Endodermal cell (in vitro differentiated cells): Measurements from ENCODE around the gene SCGB3A1. TPM values are rescaled to one million over a fixed set of nuclear protein-coding genes. Genes with fewer than 3 reads are reported as not detected.

Source experiments
- DNase-seq: peaks from one replicate; pipeline ENCODE4 v3.0.0-alpha.2; 2017
- H3K27ac ChIP-seq: 2 replicates; pipeline ENCODE4 v1.5.1; 2013; ENCODE audit warnings: mild to moderate bottlenecking, low read depth, low read length, moderate library complexity
- H3K27me3 ChIP-seq: 2 replicates; pipeline ENCODE4 v1.6.1; 2013; ENCODE audit warnings: mild to moderate bottlenecking, low read length, moderate library complexity; ENCODE audit not compliant: insufficient read depth, control insufficient read depth, poor library complexity, severe bottlenecking
- H3K36me3 ChIP-seq: 2 replicates; pipeline ENCODE4 v1.7.0; 2013; ENCODE audit warnings: mild to moderate bottlenecking, low read length, moderate library complexity; ENCODE audit not compliant: control insufficient read depth, insufficient read depth
- H3K4me1 ChIP-seq: one replicate; pipeline ENCODE4 v1.7.0; 2013; ENCODE audit warnings: low read length; ENCODE audit not compliant: control insufficient read depth, insufficient read depth
- H3K4me3 ChIP-seq: 2 replicates; pipeline ENCODE4 v1.5.1; 2013; ENCODE audit warnings: mild to moderate bottlenecking, low read length, moderate library complexity
- H3K9ac ChIP-seq: 2 replicates; pipeline ENCODE4 v1.6.1; 2013; ENCODE audit warnings: mild to moderate bottlenecking, low read length, moderate library complexity; ENCODE audit not compliant: poor library complexity, severe bottlenecking; ENCODE audit errors: extremely low read depth
- H3K9me3 ChIP-seq: 2 replicates; pipeline ENCODE4 v1.6.1; 2013; ENCODE audit warnings: mild to moderate bottlenecking, low read length, moderate library complexity; ENCODE audit not compliant: control insufficient read depth
- H3K27ac Mint-ChIP-seq: 2 replicates; pipeline ENCODE4 v1.8.0; 2020; ENCODE audit warnings: mixed read lengths
- H3K27me3 Mint-ChIP-seq: 2 replicates; pipeline ENCODE4 v1.8.0; 2021; ENCODE audit warnings: mild to moderate bottlenecking, mixed read lengths; ENCODE audit not compliant: insufficient read depth
- H3K36me3 Mint-ChIP-seq: 2 replicates; pipeline ENCODE4 v1.8.0; 2020; ENCODE audit warnings: low read depth, mixed read lengths
- H3K4me1 Mint-ChIP-seq: 2 replicates; pipeline ENCODE4 v1.8.0; 2020; ENCODE audit warnings: mixed read lengths
- H3K4me3 Mint-ChIP-seq: 2 replicates; pipeline ENCODE4 v1.8.0; 2020; ENCODE audit warnings: mild to moderate bottlenecking, moderate library complexity, mixed read lengths
- H3K9me3 Mint-ChIP-seq: 2 replicates; pipeline ENCODE4 v1.8.0; 2020; ENCODE audit warnings: mild to moderate bottlenecking, mixed read lengths
- CTCF ChIP-seq: fragments of 200-600 bp; sonication (generic); conservative IDR thresholded peaks from 2 replicates; pipeline ENCODE4 v1.5.0; 2021; ENCODE audit warnings: antibody characterized with exemption, mild to moderate bottlenecking
- WGBS, 2 experiments: methylation state at CpG; one replicate each; pipeline versions ENCODE4 v1.1.5 to v1.1.7; 2013; ENCODE audit warnings: missing lambda C conversion rate in 2 of 2, mixed read lengths in 1 of 2; ENCODE audit not compliant: insufficient coverage in 1 of 2, insufficient read length in 1 of 2; 5-methylcytosine and 5-hydroxymethylcytosine counted together
- total RNA-seq, 2 donors: library from RNA; stranded (reverse); fragmentation: NEBNext Ultra II Directional in 1 of 2; extraction: Animal tissue kit (Norgen Biotek cat#: 25700) in 1 of 2; gene quantifications; 2 replicates in 1 of 2; 3 replicates in 1 of 2; pipeline ENCODE4 v1.2.1, GENCODE V29; 2021

Gene SCGB3A1
- total RNA-seq, 2 donors from 2014 or later, result 0.57 TPM; not detected in 1

DNA sequence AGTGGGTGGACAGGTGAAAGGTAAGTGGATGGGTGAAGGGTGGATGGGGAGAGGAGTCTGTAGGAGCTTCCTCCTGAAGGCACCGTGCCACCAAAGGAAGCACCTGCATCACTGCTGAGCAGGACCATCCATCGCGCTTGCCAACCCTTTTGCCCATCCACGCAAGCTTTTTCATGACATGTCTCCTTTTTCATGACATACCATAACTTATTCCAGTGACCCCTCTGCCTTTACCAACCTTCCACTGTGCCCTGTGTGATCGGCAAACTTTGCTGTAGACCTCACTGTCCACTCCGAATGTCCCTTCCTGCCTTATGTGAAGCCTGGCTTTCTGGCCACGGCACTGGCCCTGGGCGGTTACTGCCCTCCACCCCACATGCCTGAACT lies 44.7 kb upstream of the SCGB3A1 start:
- no peaks in the 10 kb centered on the region for H3K9me3 Mint-ChIP-seq
- Histone ChIP-seq H3K27me3 (no peaks in the 10 kb centered on the region), H3K4me3 (no peak overlapping the region), H3K27ac (no peak overlapping the region), H3K36me3 (no peaks in the 10 kb centered on the region), H3K4me1 (no peaks in the 10 kb centered on the region), H3K9me3 (no peaks in the 10 kb centered on the region), H3K9ac (no peak overlapping the region)
- 90 to 92% methylated on average over 8 of the region's 8 CpGs for WGBS, 2 experiments
- H3K27ac Mint-ChIP-seq, result no peak overlapping the region
- H3K27me3 Mint-ChIP-seq, result peaks cover 20% of the 10 kb centered on the region
- H3K4me3 Mint-ChIP-seq, result no peak overlapping the region
- no peak for DNase-seq
- no peaks in the 10 kb centered on the region for H3K36me3 Mint-ChIP-seq
- TF ChIP-seq CTCF, result no peak
- no peaks in the 10 kb centered on the region for H3K4me1 Mint-ChIP-seq

GRCh38 chr5:180633283-180634177 lies 42.2 kb upstream of the SCGB3A1 start:
- H3K4me3 ChIP-seq, result no peak overlapping the region
- no peak for TF ChIP-seq CTCF
- no peak for DNase-seq
- no peaks in the 10 kb centered on the region for H3K36me3 Mint-ChIP-seq
- no peaks in the 10 kb centered on the region for H3K9me3 ChIP-seq
- no peak overlapping the region for H3K9ac ChIP-seq
- 80 to 87% methylated on average over 4 to 14 of the region's 14 CpGs for WGBS, 2 experiments
- H3K27ac Mint-ChIP-seq, result no peak overlapping the region
- no peaks in the 10 kb centered on the region for H3K9me3 Mint-ChIP-seq
- H3K4me1 Mint-ChIP-seq, result no peaks in the 10 kb centered on the region
- H3K4me3 Mint-ChIP-seq, result no peak overlapping the region
- no peaks in the 10 kb centered on the region for H3K4me1 ChIP-seq
- no peaks in the 10 kb centered on the region for H3K27me3 ChIP-seq
- no peaks in the 10 kb centered on the region for H3K36me3 ChIP-seq
- H3K27ac ChIP-seq, result no peak overlapping the region
- peaks cover 19% of the 10 kb centered on the region for H3K27me3 Mint-ChIP-seq

DNA sequence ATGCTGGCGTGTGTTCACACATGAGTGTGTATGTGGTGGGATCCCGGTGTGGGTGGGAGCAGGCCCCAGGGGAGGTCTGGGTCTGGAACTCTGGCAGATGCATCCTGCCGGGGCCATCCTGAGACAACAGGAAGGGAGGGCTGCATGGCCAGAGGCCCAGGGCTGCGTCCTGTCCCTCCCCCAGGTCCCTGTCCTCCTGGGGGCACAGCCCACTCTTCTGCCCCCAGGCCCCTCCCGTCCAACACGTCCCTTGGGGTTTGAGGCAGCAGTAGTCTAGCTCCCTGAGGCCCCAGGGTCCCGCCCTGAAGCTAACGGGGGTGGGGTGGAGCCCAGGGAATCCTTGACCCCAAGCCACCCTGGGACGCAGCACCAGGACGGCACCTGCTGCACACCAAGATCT lies 41.5 kb upstream of the SCGB3A1 start:
- Histone ChIP-seq H3K4me3 (no peak overlapping the region), H3K27ac (no peak overlapping the region), H3K9ac (no peak overlapping the region), H3K27me3 (no peaks in the 10 kb centered on the region), H3K36me3 (no peaks in the 10 kb centered on the region), H3K4me1 (no peaks in the 10 kb centered on the region), H3K9me3 (no peaks in the 10 kb centered on the region)
- Mint-ChIP-seq H3K27me3 (peaks cover 15% of the 10 kb centered on the region), H3K4me1 (no peaks in the 10 kb centered on the region), H3K27ac (no peak overlapping the region), H3K4me3 (no peak overlapping the region), H3K36me3 (no peaks in the 10 kb centered on the region), H3K9me3 (no peaks in the 10 kb centered on the region)
- no peak for DNase-seq
- no peak for TF ChIP-seq CTCF
- WGBS, 2 experiments, result 91 to 100% methylated on average over 3 to 10 of the region's 10 CpGs
